MM.1S (cell line): Measurements from ENCODE around the gene PTPRR.

Experiments used
- DNase-seq: peaks from one replicate; pipeline ENCODE4 v3.0.0-alpha.2; 2015
- H2AFZ ChIP-seq: fragments of 300-600 bp; sonication (generic); 2 replicates; pipeline ENCODE4 v1.6.0; 2016; ENCODE audit warnings: antibody characterized with exemption, low read length
- H3F3A ChIP-seq: fragments of 300-600 bp; sonication (generic); 2 replicates; pipeline ENCODE4 v1.6.1; 2016; ENCODE audit warnings: mild to moderate bottlenecking, antibody characterized with exemption, low read length, moderate library complexity, mixed read lengths; ENCODE audit not compliant: insufficient read depth
- H3K27ac ChIP-seq: fragments of 300-600 bp; sonication (generic); 2 replicates; pipeline ENCODE4 v1.5.1; 2016; ENCODE audit warnings: mild to moderate bottlenecking, low read length
- H3K27me3 ChIP-seq: fragments of 300-600 bp; sonication (generic); replicated peaks from 2 replicates; pipeline ENCODE4 v1.6.0; 2016; ENCODE audit warnings: low read length; ENCODE audit not compliant: insufficient read depth
- H3K36me3 ChIP-seq: fragments of 300-600 bp; sonication (generic); replicated peaks from 2 replicates; pipeline ENCODE4 v1.6.1; 2016; ENCODE audit warnings: mild to moderate bottlenecking, low read length, mixed read lengths; ENCODE audit not compliant: insufficient read depth
- H3K4me1 ChIP-seq: fragments of 300-600 bp; sonication (generic); 2 replicates; pipeline ENCODE4 v1.6.1; 2016; ENCODE audit warnings: low read length, mixed read lengths
- H3K4me2 ChIP-seq: fragments of 300-600 bp; sonication (generic); 2 replicates; pipeline ENCODE4 v1.6.0; 2016; ENCODE audit warnings: low read depth, low read length
- H3K4me3 ChIP-seq: fragments of 300-600 bp; sonication (generic); 2 replicates; pipeline ENCODE4 v1.5.1; 2016; ENCODE audit warnings: low read length, mixed read lengths
- H3K79me2 ChIP-seq: fragments of 300-600 bp; sonication (generic); 2 replicates; pipeline ENCODE4 v1.6.1; 2016; ENCODE audit warnings: mixed run types, low read length, mixed read lengths
- H3K9ac ChIP-seq: fragments of 300-600 bp; sonication (generic); 2 replicates; pipeline ENCODE4 v1.6.1; 2016; ENCODE audit warnings: low read length, mixed read lengths
- H3K9me2 ChIP-seq: fragments of 300-600 bp; sonication (generic); replicated peaks from 2 replicates; pipeline ENCODE4 v1.6.1; 2016; ENCODE audit warnings: mild to moderate bottlenecking, low read length, mixed read lengths; ENCODE audit not compliant: insufficient read depth
- H3K9me3 ChIP-seq: fragments of 300-600 bp; sonication (generic); replicated peaks from 2 replicates; pipeline ENCODE4 v1.6.1; 2016; ENCODE audit warnings: mild to moderate bottlenecking, low read length, mixed read lengths; ENCODE audit not compliant: insufficient read depth
- H4K20me1 ChIP-seq: fragments of 300-600 bp; sonication (generic); 2 replicates; pipeline ENCODE4 v1.6.1; 2016; ENCODE audit warnings: mild to moderate bottlenecking, low read length, moderate library complexity, mixed read lengths; ENCODE audit not compliant: insufficient read depth
- CTCF ChIP-seq: fragments of 300-600 bp; sonication (generic); IDR thresholded peaks from 2 replicates; pipeline ENCODE4 v1.5.1; 2016; ENCODE audit warnings: antibody characterized with exemption, low read length, mixed read lengths
- EZH2 ChIP-seq: fragments of 300-600 bp; sonication (generic); optimal IDR thresholded peaks from 2 replicates; pipeline ENCODE3; 2017; ENCODE audit warnings: low read depth, mild to moderate bottlenecking, antibody characterized with exemption, low read length, mixed read lengths
- EZH2phosphoT487 ChIP-seq: fragments of 300-600 bp; sonication (generic); IDR thresholded peaks from 2 replicates; pipeline ENCODE4 v1.6.1; 2018; ENCODE audit warnings: antibody characterized with exemption, low read length

The PTPRR gene

GRCh38 chr12:70691018-70691672 is 229.4 kb downstream of the PTPRR start:
- no peaks in the 10 kb centered on the region for H3K27me3 ChIP-seq
- H3K27ac ChIP-seq: no peak overlapping the region
- H3K4me2 ChIP-seq: no peak overlapping the region
- no peaks in the 10 kb centered on the region for H3K36me3 ChIP-seq
- DNase-seq: no peak
- no peaks in the 10 kb centered on the region for H3K9me2 ChIP-seq
- H3K9me3 ChIP-seq: no peaks in the 10 kb centered on the region
- H3K4me1 ChIP-seq: no peaks in the 10 kb centered on the region
- H3K79me2 ChIP-seq: no peaks in the 10 kb centered on the region
- no peaks in the 10 kb centered on the region for H3F3A ChIP-seq
- no peak overlapping the region for H2AFZ ChIP-seq
- TF ChIP-seq EZH2phosphoT487: no peak
- no peak for TF ChIP-seq CTCF
- TF ChIP-seq EZH2: no peak
- no peak overlapping the region for H3K4me3 ChIP-seq
- H3K9ac ChIP-seq: no peak overlapping the region
- H4K20me1 ChIP-seq: no peaks in the 10 kb centered on the region

DNA sequence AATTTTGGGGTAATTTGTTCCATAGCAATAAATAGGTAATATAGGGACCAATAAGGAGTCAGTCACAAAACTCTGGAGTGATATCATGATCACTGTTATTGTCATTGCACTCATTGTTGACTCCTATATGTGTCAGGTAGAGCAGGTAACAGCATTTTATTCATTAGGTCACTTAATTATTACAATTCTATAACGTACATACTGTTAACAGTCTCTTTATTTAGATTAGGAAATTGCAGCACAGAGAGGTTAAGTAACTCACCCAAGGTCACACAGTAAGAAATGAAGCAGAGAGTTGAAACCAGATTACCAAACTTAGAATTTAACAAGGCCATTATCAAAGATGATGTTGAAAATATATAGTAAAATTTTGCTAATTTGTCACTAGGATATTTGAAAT is 233.6 kb downstream of the PTPRR start:
- H3K9ac ChIP-seq: no peak overlapping the region
- H3K27ac ChIP-seq: no peak overlapping the region
- no peaks in the 10 kb centered on the region for H3K9me2 ChIP-seq
- no peak overlapping the region for H2AFZ ChIP-seq
- H3F3A ChIP-seq: no peaks in the 10 kb centered on the region
- H3K27me3 ChIP-seq: no peaks in the 10 kb centered on the region
- no peaks in the 10 kb centered on the region; the same call in 1 of the 2 replicates for H3K4me1 ChIP-seq
- H3K9me3 ChIP-seq: no peaks in the 10 kb centered on the region
- H3K36me3 ChIP-seq: no peaks in the 10 kb centered on the region
- DNase-seq: no peak
- H3K4me3 ChIP-seq: no peak overlapping the region
- H3K4me2 ChIP-seq: no peak overlapping the region
- no peaks in the 10 kb centered on the region for H4K20me1 ChIP-seq
- TF ChIP-seq EZH2 (no peak), EZH2phosphoT487 (no peak), CTCF (no peak)
- no peaks in the 10 kb centered on the region for H3K79me2 ChIP-seq

DNA sequence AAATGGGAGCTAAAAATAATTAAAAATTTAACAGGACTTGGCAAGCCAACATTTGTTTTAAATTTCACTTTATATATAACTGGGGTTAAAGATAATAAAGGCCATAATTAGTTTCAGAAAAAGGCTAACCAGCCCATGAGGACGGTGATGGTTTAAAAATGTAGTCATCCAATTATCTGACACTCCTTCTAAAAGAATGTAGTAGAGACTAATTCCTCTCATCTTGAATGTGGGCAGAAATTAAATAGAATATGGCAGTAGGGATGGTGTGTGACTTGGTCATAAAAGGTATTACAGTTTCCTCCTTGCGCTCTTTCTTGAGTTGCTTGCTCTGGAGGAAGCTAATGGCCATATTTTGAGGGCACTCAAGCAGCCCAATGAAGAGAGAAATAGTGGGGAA is 234.2 kb downstream of the PTPRR start:
- Histone ChIP-seq H3F3A (no peaks in the 10 kb centered on the region), H3K27me3 (no peaks in the 10 kb centered on the region), H3K9me3 (no peaks in the 10 kb centered on the region), H3K9me2 (no peaks in the 10 kb centered on the region), H2AFZ (no peak overlapping the region), H3K9ac (no peak overlapping the region), H3K4me3 (no peak overlapping the region), H3K4me2 (no peak overlapping the region), H3K27ac (no peak overlapping the region), H4K20me1 (no peaks in the 10 kb centered on the region), H3K36me3 (no peaks in the 10 kb centered on the region), H3K4me1 (no peaks in the 10 kb centered on the region; the same call in 1 of the 2 replicates), H3K79me2 (no peaks in the 10 kb centered on the region)
- TF ChIP-seq CTCF (no peak), EZH2phosphoT487 (no peak), EZH2 (no peak)
- DNase-seq: no peak
